GM19372 (cell line): ENCODE measurements around the gene TTC9.
"Not testable (repeated sequence)": the region's sequence is repeated elsewhere in the genome, so short reads cannot be mapped to it uniquely, and the experiment has no call there.

Experiments
- ATAC-seq: cut with Tn5 transposase; IDR thresholded peaks from one replicate; pipeline ENCODE4 v1.9.1; 2021; ENCODE audit warnings: mild to moderate bottlenecking, low read depth, moderate library complexity; ENCODE audit not compliant: unreplicated experiment

The TTC9 gene

DNA sequence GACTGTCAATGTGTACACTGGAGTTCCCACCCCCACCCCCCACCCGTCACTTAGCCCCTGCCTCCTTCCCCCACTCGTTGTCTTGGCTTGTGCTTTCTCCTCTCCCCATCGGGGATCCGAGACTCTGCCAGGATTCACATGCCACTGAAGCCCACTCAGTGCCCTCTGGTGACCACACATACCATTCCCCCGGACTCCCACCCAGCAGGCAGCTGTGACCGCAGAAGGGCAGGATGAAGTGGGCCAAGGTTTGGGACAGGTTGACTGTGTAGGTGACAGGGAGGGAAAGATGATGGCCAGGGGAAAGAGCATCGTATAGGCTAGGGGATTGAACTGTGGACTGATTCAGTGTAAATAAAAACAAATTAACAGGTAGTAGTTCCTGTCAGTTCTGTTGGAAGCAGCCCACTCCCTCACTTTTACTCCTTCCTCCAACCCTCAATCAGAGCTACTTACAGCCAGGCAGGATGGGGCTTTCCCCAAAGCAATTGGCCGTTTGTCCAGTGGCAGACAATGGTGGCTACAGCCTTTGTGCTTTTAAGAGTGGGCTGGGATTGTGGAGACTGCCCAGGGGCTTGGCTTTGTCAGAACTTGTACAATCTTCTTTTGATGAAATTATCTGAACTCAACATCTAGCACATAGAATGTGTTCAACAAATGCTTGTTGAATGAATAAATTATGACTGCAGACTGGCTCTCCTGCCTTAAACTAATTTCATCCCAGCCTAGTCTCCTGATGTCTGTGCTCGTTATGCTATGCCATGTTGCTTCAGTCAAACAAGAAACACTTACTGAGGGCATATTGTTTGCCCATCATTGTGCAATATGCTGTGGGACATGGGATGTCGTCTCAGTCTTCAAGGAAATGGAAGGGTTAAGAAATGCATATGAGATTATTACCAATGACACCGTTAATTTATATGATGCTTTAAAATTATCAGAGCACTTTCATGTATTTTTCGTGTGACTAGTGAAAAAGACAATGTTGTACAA lies 30.2 kb downstream of the TTC9 start:
- ATAC-seq: no peak

DNA sequence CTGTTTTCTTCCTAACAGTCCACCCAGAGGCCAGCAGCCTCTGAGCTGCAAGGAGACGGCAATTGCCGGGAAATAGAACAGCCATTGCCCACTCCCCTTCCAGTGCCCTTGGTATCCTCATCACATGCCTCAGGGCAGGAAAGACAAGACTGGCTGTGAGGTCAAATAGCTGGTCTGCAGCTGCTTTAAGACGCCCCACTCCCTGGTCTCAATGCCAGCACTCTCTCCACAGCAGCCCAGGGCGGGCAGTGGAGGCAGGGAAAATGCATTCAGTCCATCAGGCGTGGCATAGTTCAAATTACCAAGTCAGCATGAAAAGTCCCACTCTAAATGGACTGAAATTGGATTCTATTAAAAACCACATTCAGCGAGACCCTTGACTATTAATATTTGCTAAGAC lies 35.6 kb downstream of the TTC9 start:
- no peak for ATAC-seq

DNA sequence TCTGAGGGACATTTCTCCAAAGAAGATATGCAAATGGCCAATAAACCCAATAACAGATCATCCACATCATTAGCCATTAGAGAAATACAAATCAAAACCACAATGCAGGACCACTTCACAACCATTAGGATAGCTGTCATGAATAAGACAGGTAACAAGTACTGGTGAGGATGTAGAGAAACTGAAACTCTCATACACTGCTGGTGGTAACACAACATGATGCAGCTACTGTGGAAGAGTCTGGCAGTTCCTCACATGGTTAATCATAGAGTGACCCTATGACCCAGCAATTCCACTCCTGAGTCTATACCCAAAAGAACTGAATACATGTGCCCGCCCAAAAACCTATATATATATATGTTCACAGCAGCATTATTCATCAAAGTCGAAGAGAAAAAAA lies 39.0 kb downstream of the TTC9 start:
- ATAC-seq: no peak

DNA sequence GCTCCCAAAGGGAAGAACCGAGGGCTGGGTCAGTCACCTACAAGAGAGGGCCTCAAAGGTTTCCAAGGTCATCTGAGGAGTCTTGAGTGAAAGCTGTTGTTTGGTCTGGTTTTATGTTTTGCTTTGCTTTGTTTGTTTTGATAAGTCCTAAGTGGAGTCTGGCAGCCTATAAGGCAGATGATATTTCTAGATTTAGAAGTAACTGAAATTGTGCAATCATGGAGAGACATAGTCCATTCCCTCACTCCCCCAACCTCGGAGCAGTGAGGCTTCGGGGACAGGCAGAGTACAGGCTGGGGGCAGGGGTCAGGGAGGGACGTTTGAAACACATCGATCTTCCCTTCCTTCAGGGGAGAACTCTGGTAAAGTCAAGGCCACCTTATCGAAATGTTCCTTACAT lies 42.3 kb downstream of the TTC9 start:
- no peak for ATAC-seq

GRCh38 chr14:70685474-70686197 lies 43.9 kb downstream of the TTC9 start:
- ATAC-seq: no peak

GRCh38 chr14:70692210-70692609 lies 50.5 kb downstream of the TTC9 start:
- ATAC-seq: no peak

DNA sequence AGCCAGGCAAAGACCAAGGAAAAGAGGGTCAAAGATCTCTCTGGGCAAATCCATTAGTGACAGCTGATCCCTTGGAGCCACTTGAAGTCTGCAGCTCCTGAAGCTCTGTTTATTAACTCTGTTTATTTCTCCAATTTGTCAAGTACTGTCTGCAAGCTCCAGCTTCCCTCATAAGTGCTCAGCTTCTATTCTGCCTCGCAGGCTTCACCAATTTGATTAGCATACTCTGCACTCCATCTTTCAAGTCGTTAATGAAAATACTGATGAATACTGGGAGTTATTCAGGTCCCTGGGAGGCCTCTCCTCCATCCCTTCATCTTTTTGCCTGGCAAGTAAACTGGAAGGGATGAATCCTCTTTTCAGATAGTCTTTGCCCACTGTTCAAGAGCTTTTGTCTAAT lies 54.3 kb downstream of the TTC9 start:
- no peak for ATAC-seq

DNA sequence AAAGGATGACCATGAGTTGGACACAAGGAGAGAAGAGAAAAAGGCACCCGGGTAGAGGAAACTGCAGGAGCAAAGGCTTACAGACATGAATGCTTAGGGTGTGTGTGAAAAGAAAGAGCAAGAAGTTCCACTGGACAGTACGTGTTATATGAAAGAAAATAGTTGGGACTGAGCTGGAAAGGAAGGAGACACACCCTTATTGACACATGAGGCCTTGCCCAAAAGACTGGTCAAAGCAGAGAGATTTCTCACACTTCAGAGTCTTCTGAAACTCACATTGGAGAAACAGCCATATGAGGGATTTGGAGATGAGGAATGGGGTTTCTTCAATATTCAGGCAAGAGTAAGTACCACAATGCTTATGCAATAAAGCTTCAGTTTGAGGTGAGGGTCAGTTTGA lies 56.0 kb downstream of the TTC9 start:
- no peak for ATAC-seq

GRCh38 chr14:70698288-70698687 lies 56.6 kb downstream of the TTC9 start:
- ATAC-seq: no peak

- no peak for ATAC-seq
Measured at GRCh38 chr14:70699646-70700045, 57.9 kb downstream of the TTC9 start.

GRCh38 chr14:70700955-70701585 lies 59.4 kb downstream of the TTC9 start:
- ATAC-seq: no peak

GRCh38 chr14:70701610-70702009 lies 59.9 kb downstream of the TTC9 start:
- no peak for ATAC-seq

DNA sequence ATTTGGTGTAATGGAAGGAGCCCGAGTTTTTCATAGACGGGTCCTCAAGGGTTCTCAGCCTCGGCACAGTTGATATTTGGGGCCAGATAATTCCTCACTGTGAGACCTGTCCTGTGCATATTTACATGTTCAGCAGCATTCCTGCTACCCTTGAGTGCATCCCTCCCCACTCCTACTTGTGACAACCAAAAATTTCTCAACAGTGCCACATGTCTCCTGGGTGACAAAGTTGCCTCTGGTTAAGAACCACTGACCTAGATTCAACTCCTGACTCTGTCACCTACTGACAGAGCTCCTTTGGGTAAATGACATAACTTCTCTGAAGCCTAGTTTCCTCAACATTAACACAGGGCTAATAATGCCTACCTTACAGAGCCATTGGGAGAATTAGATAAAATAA lies 60.4 kb downstream of the TTC9 start:
- no peak for ATAC-seq

DNA sequence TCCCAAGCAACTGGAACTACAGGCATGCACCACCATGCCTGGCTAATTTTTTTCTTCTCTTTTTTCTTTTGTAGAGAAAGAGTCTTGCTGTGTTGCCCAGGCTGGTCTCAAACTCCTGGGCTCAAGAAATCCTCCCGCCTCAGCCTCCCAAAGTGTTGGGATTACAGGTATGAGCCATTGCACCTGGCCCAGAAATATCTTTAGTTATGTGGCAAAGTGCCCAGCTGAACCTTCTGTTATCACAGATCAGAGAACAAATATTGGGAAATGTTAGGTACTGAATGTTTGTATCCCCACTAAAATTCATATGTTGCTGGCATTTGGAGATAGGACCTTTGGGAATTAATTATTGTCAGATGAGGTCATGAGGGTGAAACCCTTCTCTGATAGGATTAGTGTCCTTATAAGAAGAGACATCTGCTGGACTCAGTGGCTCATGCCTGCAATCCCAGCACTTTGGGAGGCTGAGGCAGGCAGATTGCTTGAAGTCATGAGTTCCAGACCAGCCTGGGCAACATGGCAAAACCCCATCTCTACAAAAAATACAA lies 62.0 kb downstream of the TTC9 start:
- not testable (repeated sequence) for ATAC-seq

DNA sequence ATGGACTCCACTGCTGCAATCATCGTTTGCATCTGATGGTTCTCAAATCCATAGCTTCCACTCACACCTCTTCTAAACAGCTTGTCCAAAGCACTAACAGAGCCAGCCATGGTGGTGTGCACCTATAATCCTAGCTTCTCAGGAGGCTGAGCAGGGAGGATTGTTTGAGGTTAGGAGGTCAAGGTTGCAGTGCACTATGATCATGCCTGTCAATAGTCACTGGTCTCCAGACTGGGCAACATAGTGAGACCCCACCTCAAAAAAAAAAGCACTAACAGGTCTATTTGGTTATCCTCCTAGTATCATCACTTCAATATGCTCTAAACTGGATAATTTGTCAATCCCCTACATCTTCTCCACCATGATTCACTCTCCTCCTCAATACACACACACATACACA lies 63.2 kb downstream of the TTC9 start:
- no peak for ATAC-seq

GRCh38 chr14:70706177-70706576 lies 64.5 kb downstream of the TTC9 start:
- ATAC-seq: no peak

DNA sequence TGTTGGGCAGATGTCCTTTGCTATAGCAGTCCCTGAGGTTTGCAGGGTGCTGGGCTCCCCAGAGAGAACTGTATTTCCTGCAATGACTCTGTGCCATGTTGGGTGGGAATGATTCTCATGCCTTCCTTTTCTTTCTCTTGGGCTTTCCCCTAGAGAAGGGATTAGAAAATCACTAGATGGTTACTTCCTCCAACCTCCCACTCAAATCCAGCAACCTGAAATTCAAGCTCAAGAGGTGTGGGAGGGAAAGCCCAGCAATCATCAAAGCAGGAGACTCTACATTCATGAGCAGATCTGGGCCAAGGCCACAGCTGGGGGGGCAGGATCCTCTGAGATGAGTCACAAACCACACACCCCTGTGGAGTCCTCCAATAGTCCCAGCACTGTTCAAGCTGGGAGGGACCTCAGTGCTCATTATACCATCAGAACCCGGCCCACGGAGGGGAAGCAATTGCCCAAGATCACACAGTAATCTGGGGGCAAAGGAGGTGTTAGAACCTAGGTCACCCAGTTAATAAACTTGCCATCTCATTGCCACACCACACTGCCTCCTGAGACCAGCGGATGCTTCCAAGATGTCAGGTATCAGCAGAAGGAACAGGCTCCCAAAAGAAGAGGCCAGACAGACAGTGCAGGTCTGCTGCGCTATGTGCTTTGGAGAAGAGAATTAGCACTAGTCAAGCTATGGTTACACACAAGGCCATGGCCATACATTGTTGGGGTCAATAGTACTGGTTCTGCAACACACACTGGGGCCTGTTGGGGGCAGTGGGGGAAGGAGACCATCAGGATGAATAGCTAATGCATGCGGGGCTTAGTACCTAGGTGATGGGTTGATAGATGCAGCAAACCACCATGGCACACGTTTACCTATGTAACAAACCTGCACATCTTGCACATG lies 65.7 kb downstream of the TTC9 start:
- ATAC-seq: no peak

- no peak for ATAC-seq
Measured at GRCh38 chr14:70708717-70709570, 67.2 kb downstream of the TTC9 start.
